ENCODE results near the gene KIAA1671. TPM values are rescaled to one million over a fixed set of nuclear protein-coding genes. Genes with fewer than 3 reads are reported as not detected.

KIAA1671 gene
- polyA plus RNA-seq, 3 donors: 4.4 to 5.5 (median 4.8) TPM

GRCh38 chr22:25051073-25051472, 98.6 kb downstream of the KIAA1671 start:
- 64 to 97% (median 94%) methylated on average over 2 of the region's 2 CpGs for WGBS, 3 donors
- no peak overlapping the region for H3K27ac ChIP-seq (ENCODE audit: low read depth, low read length)

- no peak overlapping the region for H3K27ac ChIP-seq (ENCODE audit: low read depth, low read length)
- WGBS, 3 donors: 46 to 74% (median 70%) methylated on average over 9 of the region's 9 CpGs
Measured at GRCh38 chr22:25051983-25052710, 99.6 kb downstream of the KIAA1671 start.

- 68 to 79% (median 78%) methylated on average over 7 of the region's 7 CpGs for WGBS, 3 donors
- H3K27ac ChIP-seq (ENCODE audit: low read depth, low read length): no peak overlapping the region
Measured at GRCh38 chr22:25053153-25053805, 100.8 kb downstream of the KIAA1671 start.

- no peak overlapping the region for H3K27ac ChIP-seq (ENCODE audit: low read depth, low read length)
- 67 to 72% (median 70%) methylated on average over 9 of the region's 9 CpGs for WGBS, 3 donors
Measured at GRCh38 chr22:25054943-25055511, 102.5 kb downstream of the KIAA1671 start.

GRCh38 chr22:25057013-25057881, 104.7 kb downstream of the KIAA1671 start:
- no peak overlapping the region for H3K27ac ChIP-seq (ENCODE audit: low read depth, low read length)
- WGBS, 3 donors: 38 to 41% (median 39%) methylated on average over 23 of the region's 23 CpGs

GRCh38 chr22:25059438-25059837, 106.9 kb downstream of the KIAA1671 start:
- 88 to 93% (median 91%) methylated on average over 5 of the region's 5 CpGs for WGBS, 3 donors
- no peak overlapping the region for H3K27ac ChIP-seq (ENCODE audit: low read depth, low read length)

- 65 to 75% (median 66%) methylated on average over 10 of the region's 10 CpGs for WGBS, 3 donors
- no peak overlapping the region for H3K27ac ChIP-seq (ENCODE audit: low read depth, low read length)
Measured at GRCh38 chr22:25060522-25061071, 108.1 kb downstream of the KIAA1671 start.

- 90 to 95% (median 93%) methylated on average over 5 of the region's 5 CpGs for WGBS, 3 donors
- H3K27ac ChIP-seq (ENCODE audit: low read depth, low read length): no peak overlapping the region
Measured at GRCh38 chr22:25061134-25061533, 108.6 kb downstream of the KIAA1671 start.

- no peak overlapping the region for H3K27ac ChIP-seq (ENCODE audit: low read depth, low read length)
- WGBS, 3 donors: 73 to 90% (median 75%) methylated on average over 8 of the region's 8 CpGs
Measured at GRCh38 chr22:25061605-25062376, 109.3 kb downstream of the KIAA1671 start.

GRCh38 chr22:25062386-25063085, 110.0 kb downstream of the KIAA1671 start:
- H3K27ac ChIP-seq (ENCODE audit: low read depth, low read length): no peak overlapping the region
- WGBS, 3 donors: 43 to 73% (median 56%) methylated on average over 16 of the region's 16 CpGs

- 74 to 91% (median 89%) methylated on average over 16 of the region's 16 CpGs for WGBS, 3 donors
- no peak overlapping the region for H3K27ac ChIP-seq (ENCODE audit: low read depth, low read length)
Measured at GRCh38 chr22:25064894-25065560, 112.5 kb downstream of the KIAA1671 start.

GRCh38 chr22:25066861-25067435, 114.4 kb downstream of the KIAA1671 start:
- whole genome bisulfite sequencing, 3 donors: 92 to 95% (median 92%) methylated on average over 14 to 15 of the region's 15 CpGs
- no peak overlapping the region for H3K27ac ChIP-seq (ENCODE audit: low read depth, low read length)

GRCh38 chr22:25067851-25068421, 115.4 kb downstream of the KIAA1671 start:
- whole genome bisulfite sequencing, 3 donors: 81 to 87% (median 87%) methylated on average over 18 of the region's 18 CpGs
- H3K27ac ChIP-seq (ENCODE audit: low read depth, low read length): no peak overlapping the region

- H3K27ac ChIP-seq (ENCODE audit: low read depth, low read length): no peak overlapping the region
- WGBS, 3 donors: 82 to 94% (median 90%) methylated on average over 9 of the region's 9 CpGs
Measured at GRCh38 chr22:25068707-25069106, 116.2 kb downstream of the KIAA1671 start.

GRCh38 chr22:25069426-25069757, 116.9 kb downstream of the KIAA1671 start:
- H3K27ac ChIP-seq (ENCODE audit: low read depth, low read length): no peak overlapping the region
- 81 to 91% (median 87%) methylated on average over 5 of the region's 5 CpGs for WGBS, 3 donors
